ENCODE data around the gene RHBDD2.

DNA sequence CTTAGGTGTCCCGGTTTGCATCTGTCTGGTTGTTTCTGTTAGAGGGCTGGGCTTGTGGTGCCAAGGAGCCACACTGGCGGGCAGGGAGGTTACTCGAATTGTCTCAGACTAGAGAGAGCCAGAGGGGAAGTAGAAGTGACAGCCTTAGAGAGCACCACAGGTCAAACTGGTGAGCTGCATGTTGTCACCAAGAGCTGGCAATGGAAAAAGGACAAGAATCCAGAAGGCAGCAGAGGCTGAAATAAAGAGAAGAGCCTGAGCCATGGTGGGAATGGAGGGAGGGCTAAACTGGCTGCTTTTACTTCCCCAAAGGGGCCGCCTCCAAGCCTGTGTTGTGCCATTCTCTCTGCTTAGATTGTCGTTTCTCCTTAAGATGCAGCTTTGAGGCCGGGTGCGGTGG, 31.1 kb upstream of the RHBDD2 start:
- TF ChIP-seq, protein P1, sequence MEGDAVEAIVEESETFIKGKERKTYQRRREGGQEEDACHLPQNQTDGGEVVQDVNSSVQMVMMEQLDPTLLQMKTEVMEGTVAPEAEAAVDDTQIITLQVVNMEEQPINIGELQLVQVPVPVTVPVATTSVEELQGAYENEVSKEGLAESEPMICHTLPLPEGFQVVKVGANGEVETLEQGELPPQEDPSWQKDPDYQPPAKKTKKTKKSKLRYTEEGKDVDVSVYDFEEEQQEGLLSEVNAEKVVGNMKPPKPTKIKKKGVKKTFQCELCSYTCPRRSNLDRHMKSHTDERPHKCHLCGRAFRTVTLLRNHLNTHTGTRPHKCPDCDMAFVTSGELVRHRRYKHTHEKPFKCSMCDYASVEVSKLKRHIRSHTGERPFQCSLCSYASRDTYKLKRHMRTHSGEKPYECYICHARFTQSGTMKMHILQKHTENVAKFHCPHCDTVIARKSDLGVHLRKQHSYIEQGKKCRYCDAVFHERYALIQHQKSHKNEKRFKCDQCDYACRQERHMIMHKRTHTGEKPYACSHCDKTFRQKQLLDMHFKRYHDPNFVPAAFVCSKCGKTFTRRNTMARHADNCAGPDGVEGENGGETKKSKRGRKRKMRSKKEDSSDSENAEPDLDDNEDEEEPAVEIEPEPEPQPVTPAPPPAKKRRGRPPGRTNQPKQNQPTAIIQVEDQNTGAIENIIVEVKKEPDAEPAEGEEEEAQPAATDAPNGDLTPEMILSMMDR (IDR thresholded peaks at IDR 0.05), result no peak
- TF ChIP-seq POLR2A (IDR thresholded peaks at IDR 0.05), result no peak
